HG03103 (cell line): ENCODE results near the gene SLC26A11.

ENCODE experiments used
- ATAC-seq: cut with Tn5 transposase; IDR thresholded peaks from one replicate; pipeline ENCODE4 v1.9.1; 2021; ENCODE audit warnings: low read depth; ENCODE audit not compliant: unreplicated experiment

The SLC26A11 gene

GRCh38 chr17:80220054-80220735 is at the start of gene SLC26A11, which contains the start of gene SGSH:
TSS of gene SLC26A11 (plus strand) at chr17:80220427. CDS start at chr17:80221561, 1,134 bp downstream.
TSS of gene SGSH (minus strand) at chr17:80220333. CDS start at chr17:80220313, 20 bp downstream.
- ATAC-seq = peak; percentile 32

GRCh38 chr17:80171681-80172080 is 48.5 kb upstream of the SLC26A11 start:
- no peak for ATAC-seq

- ATAC-seq = no peak
Measured at GRCh38 chr17:80173126-80173525, 47.1 kb upstream of the SLC26A11 start.

GRCh38 chr17:80173916-80174315 is 46.3 kb upstream of the SLC26A11 start:
- no peak for ATAC-seq

- ATAC-seq = no peak
Measured at GRCh38 chr17:80176757-80177156, 43.5 kb upstream of the SLC26A11 start.

- ATAC-seq = no peak
Measured at GRCh38 chr17:80177986-80178595, 42.1 kb upstream of the SLC26A11 start.

GRCh38 chr17:80180192-80180591 is 40.0 kb upstream of the SLC26A11 start:
- no peak for ATAC-seq

GRCh38 chr17:80181431-80181830 is 38.8 kb upstream of the SLC26A11 start:
- no peak for ATAC-seq

- ATAC-seq = no peak
Measured at GRCh38 chr17:80182118-80182844, 37.9 kb upstream of the SLC26A11 start.

- no peak for ATAC-seq
Measured at GRCh38 chr17:80182845-80183223, 37.4 kb upstream of the SLC26A11 start.

GRCh38 chr17:80183581-80184422 is 36.4 kb upstream of the SLC26A11 start:
- ATAC-seq = no peak

GRCh38 chr17:80184423-80184714 is 35.9 kb upstream of the SLC26A11 start:
- ATAC-seq = no peak

- no peak for ATAC-seq
Measured at GRCh38 chr17:80185968-80186367, 34.3 kb upstream of the SLC26A11 start.

- ATAC-seq = no peak
Measured at GRCh38 chr17:80187090-80187489, 33.1 kb upstream of the SLC26A11 start.

- ATAC-seq = no peak
Measured at GRCh38 chr17:80187515-80187941, 32.7 kb upstream of the SLC26A11 start.

GRCh38 chr17:80189611-80190010 is 30.6 kb upstream of the SLC26A11 start:
- no peak for ATAC-seq

GRCh38 chr17:80190716-80191115 is 29.5 kb upstream of the SLC26A11 start:
- no peak for ATAC-seq

GRCh38 chr17:80191192-80191591 is 29.0 kb upstream of the SLC26A11 start:
- ATAC-seq = no peak

GRCh38 chr17:80191865-80192661 is 28.2 kb upstream of the SLC26A11 start:
- no peak for ATAC-seq

GRCh38 chr17:80195141-80195540 is 25.1 kb upstream of the SLC26A11 start:
- no peak for ATAC-seq
